ENCODE measurements around the gene NECTIN3.

NECTIN3 gene

GRCh38 chr3:111210003-111210711, 138.5 kb downstream of the NECTIN3 start:
- Histone ChIP-seq H3K9ac (ENCODE audit: low read depth, low read length) (no peak overlapping the region), H3K9me3 (ENCODE audit: insufficient read depth, low read depth, low read length) (no peaks in the 10 kb centered on the region), H3K27ac (ENCODE audit: low read depth, low read length) (no peak overlapping the region), H3K4me3 (ENCODE audit: low read length) (no peak overlapping the region), H3K27me3 (ENCODE audit: insufficient read depth, low read length) (no peaks in the 10 kb centered on the region), H3K4me1 (ENCODE audit: insufficient read depth, low read length) (peaks cover 22% of the 10 kb centered on the region), H3K36me3 (ENCODE audit: insufficient read depth, low read length) (no peaks in the 10 kb centered on the region)
- no CpG with 5 or more reads among the region's 1 CpG for WGBS

GRCh38 chr3:111210866-111211564, 139.4 kb downstream of the NECTIN3 start:
- no peak overlapping the region for H3K4me3 ChIP-seq (ENCODE audit: low read length)
- H3K36me3 ChIP-seq (ENCODE audit: insufficient read depth, low read length) = no peaks in the 10 kb centered on the region
- no peak overlapping the region for H3K9ac ChIP-seq (ENCODE audit: low read depth, low read length)
- 0 out of 2 replicates have a peak overlapping the region, but pooled peaks have one; percentile 10 for H3K27ac ChIP-seq (ENCODE audit: low read depth, low read length)
- H3K4me1 ChIP-seq (ENCODE audit: insufficient read depth, low read length) = peaks cover 22% of the 10 kb centered on the region
- no peaks in the 10 kb centered on the region for H3K27me3 ChIP-seq (ENCODE audit: insufficient read depth, low read length)
- no peaks in the 10 kb centered on the region for H3K9me3 ChIP-seq (ENCODE audit: insufficient read depth, low read depth, low read length)
- 68% methylated on average over 3 of the region's 3 CpGs for WGBS

GRCh38 chr3:111212511-111212910, 140.9 kb downstream of the NECTIN3 start:
- Histone ChIP-seq H3K36me3 (ENCODE audit: insufficient read depth, low read length) (no peaks in the 10 kb centered on the region), H3K27ac (ENCODE audit: low read depth, low read length) (no peak overlapping the region), H3K27me3 (ENCODE audit: insufficient read depth, low read length) (no peaks in the 10 kb centered on the region), H3K9me3 (ENCODE audit: insufficient read depth, low read depth, low read length) (no peaks in the 10 kb centered on the region), H3K9ac (ENCODE audit: low read depth, low read length) (no peak overlapping the region), H3K4me1 (ENCODE audit: insufficient read depth, low read length) (peaks cover 22% of the 10 kb centered on the region), H3K4me3 (ENCODE audit: low read length) (no peak overlapping the region)
- 95% methylated on average over 4 of the region's 4 CpGs for WGBS

DNA sequence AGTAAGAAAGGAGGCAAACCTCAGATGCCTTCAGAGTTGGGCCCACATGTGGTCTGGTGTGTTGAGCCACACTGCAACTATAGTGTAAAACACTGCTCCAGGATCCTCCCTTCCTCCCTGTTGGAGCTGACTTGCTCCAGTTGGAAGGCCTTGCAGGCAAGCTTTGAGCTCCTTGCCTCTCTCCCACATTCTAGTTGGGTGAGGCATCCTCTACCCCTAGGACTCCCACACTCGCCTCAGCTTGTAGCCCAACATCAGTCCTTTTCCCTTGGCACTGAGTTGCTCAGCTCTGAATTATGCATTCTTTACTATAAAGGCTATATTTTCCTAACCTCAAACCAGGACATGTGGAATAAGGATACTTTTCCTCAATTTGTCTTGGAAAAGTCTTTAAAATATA, 143.9 kb downstream of the NECTIN3 start:
- WGBS = 93% methylated on average over 1 of the region's 1 CpG
- Histone ChIP-seq H3K27me3 (ENCODE audit: insufficient read depth, low read length) (no peaks in the 10 kb centered on the region), H3K9me3 (ENCODE audit: insufficient read depth, low read depth, low read length) (no peaks in the 10 kb centered on the region), H3K4me1 (ENCODE audit: insufficient read depth, low read length) (peaks cover 16% of the 10 kb centered on the region), H3K9ac (ENCODE audit: low read depth, low read length) (no peak overlapping the region), H3K27ac (ENCODE audit: low read depth, low read length) (no peak overlapping the region), H3K36me3 (ENCODE audit: insufficient read depth, low read length) (no peaks in the 10 kb centered on the region), H3K4me3 (ENCODE audit: low read length) (no peak overlapping the region)

- Histone ChIP-seq H3K9ac (ENCODE audit: low read depth, low read length) (no peak overlapping the region), H3K4me3 (ENCODE audit: low read length) (no peak overlapping the region), H3K27ac (ENCODE audit: low read depth, low read length) (no peak overlapping the region), H3K4me1 (ENCODE audit: insufficient read depth, low read length) (no peaks in the 10 kb centered on the region), H3K36me3 (ENCODE audit: insufficient read depth, low read length) (no peaks in the 10 kb centered on the region), H3K27me3 (ENCODE audit: insufficient read depth, low read length) (no peaks in the 10 kb centered on the region), H3K9me3 (ENCODE audit: insufficient read depth, low read depth, low read length) (no peaks in the 10 kb centered on the region)
- WGBS = 100% methylated on average over 1 of the region's 1 CpG
Observed at GRCh38 chr3:111218615-111219014, 147.0 kb downstream of the NECTIN3 start.

DNA sequence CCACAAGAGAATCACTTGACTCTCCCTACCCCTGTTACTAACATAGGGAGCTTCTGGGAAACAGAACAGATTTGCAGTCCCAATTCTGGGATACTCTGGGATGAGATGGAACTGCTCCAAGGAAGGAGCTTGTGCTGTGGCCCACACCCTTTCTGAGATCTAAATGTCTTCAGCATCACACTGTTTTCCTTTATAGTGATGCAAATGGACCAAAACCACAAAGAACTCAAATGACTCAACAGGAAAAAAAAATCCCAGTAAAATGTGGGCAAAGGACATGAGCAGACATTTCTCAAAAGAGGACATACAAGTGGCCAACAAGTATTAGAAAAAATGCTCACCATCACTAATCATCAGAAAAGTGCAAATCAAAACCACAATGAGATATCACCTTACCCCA, 155.6 kb downstream of the NECTIN3 start:
- H3K4me3 ChIP-seq (ENCODE audit: low read length) = no peak overlapping the region
- H3K27me3 ChIP-seq (ENCODE audit: insufficient read depth, low read length) = no peaks in the 10 kb centered on the region
- H3K9me3 ChIP-seq (ENCODE audit: insufficient read depth, low read depth, low read length) = no peaks in the 10 kb centered on the region
- H3K27ac ChIP-seq (ENCODE audit: low read depth, low read length) = no peak overlapping the region
- no peak overlapping the region for H3K9ac ChIP-seq (ENCODE audit: low read depth, low read length)
- H3K36me3 ChIP-seq (ENCODE audit: insufficient read depth, low read length) = no peaks in the 10 kb centered on the region
- no peaks in the 10 kb centered on the region for H3K4me1 ChIP-seq (ENCODE audit: insufficient read depth, low read length)

GRCh38 chr3:111229301-111229700, 157.7 kb downstream of the NECTIN3 start:
- Histone ChIP-seq H3K36me3 (ENCODE audit: insufficient read depth, low read length) (no peaks in the 10 kb centered on the region), H3K9me3 (ENCODE audit: insufficient read depth, low read depth, low read length) (no peaks in the 10 kb centered on the region)
- 85% methylated on average over 3 of the region's 3 CpGs for WGBS

GRCh38 chr3:111236836-111237713, 165.5 kb downstream of the NECTIN3 start:
- Histone ChIP-seq H3K9me3 (ENCODE audit: insufficient read depth, low read depth, low read length) (0 out of 2 replicates have a peak, but pooled peaks cover 1% of the 10 kb centered on the region), H3K4me1 (ENCODE audit: insufficient read depth, low read length) (no peaks in the 10 kb centered on the region), H3K27me3 (ENCODE audit: insufficient read depth, low read length) (no peaks in the 10 kb centered on the region), H3K27ac (ENCODE audit: low read depth, low read length) (no peak overlapping the region), H3K36me3 (ENCODE audit: insufficient read depth, low read length) (no peaks in the 10 kb centered on the region), H3K4me3 (ENCODE audit: low read length) (no peak overlapping the region), H3K9ac (ENCODE audit: low read depth, low read length) (no peak overlapping the region)
- 94% methylated on average over 6 of the region's 6 CpGs for WGBS

More at GRCh38 chr3:111229301-111229700, 157.7 kb downstream of the NECTIN3 start:
- Histone ChIP-seq H3K4me3 (ENCODE audit: low read length) (no peak overlapping the region), H3K27me3 (ENCODE audit: insufficient read depth, low read length) (no peaks in the 10 kb centered on the region), H3K9ac (ENCODE audit: low read depth, low read length) (no peak overlapping the region), H3K4me1 (ENCODE audit: insufficient read depth, low read length) (no peaks in the 10 kb centered on the region), H3K27ac (ENCODE audit: low read depth, low read length) (no peak overlapping the region)

DNA sequence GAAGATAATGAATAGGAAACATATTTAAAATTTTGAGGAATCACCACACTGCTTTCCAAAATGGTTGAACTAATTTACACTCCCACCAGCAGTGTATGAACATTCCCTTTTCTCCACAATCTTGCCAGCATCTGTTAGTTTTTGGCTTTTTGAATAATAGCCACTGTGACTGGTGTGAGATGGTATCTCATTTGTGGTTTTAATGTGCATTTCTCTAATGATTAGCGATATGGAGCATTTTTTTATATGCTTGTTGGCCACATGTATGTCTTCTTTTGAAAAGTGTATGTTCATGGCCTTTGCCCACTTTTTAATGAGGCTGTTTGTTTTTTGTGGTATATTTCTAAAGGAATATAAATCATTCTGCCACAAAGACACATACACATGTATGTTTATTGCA, 166.3 kb downstream of the NECTIN3 start:
- Histone ChIP-seq H3K36me3 (ENCODE audit: insufficient read depth, low read length) (no peaks in the 10 kb centered on the region), H3K9me3 (ENCODE audit: insufficient read depth, low read depth, low read length) (peaks cover 10% of the 10 kb centered on the region), H3K27ac (ENCODE audit: low read depth, low read length) (no peak overlapping the region), H3K9ac (ENCODE audit: low read depth, low read length) (no peak overlapping the region), H3K4me1 (ENCODE audit: insufficient read depth, low read length) (no peaks in the 10 kb centered on the region), H3K4me3 (ENCODE audit: low read length) (no peak overlapping the region), H3K27me3 (ENCODE audit: insufficient read depth, low read length) (no peaks in the 10 kb centered on the region)
- 96% methylated on average over 1 of the region's 1 CpG for WGBS

- Histone ChIP-seq H3K4me3 (ENCODE audit: low read length) (no peak overlapping the region), H3K9me3 (ENCODE audit: insufficient read depth, low read depth, low read length) (peaks cover 15% of the 10 kb centered on the region)
Observed at GRCh38 chr3:111238885-111239284, 167.3 kb downstream of the NECTIN3 start.

GRCh38 chr3:111241960-111242359, 170.3 kb downstream of the NECTIN3 start:
- Histone ChIP-seq H3K9ac (ENCODE audit: low read depth, low read length) (no peak overlapping the region), H3K27ac (ENCODE audit: low read depth, low read length) (no peak overlapping the region), H3K4me1 (ENCODE audit: insufficient read depth, low read length) (no peaks in the 10 kb centered on the region; the same call in 1 of the 2 replicates), H3K27me3 (ENCODE audit: insufficient read depth, low read length) (no peaks in the 10 kb centered on the region), H3K9me3 (ENCODE audit: insufficient read depth, low read depth, low read length) (peaks cover 15% of the 10 kb centered on the region), H3K4me3 (ENCODE audit: low read length) (no peak overlapping the region), H3K36me3 (ENCODE audit: insufficient read depth, low read length) (no peaks in the 10 kb centered on the region)
- 91% methylated on average over 1 of the region's 1 CpG for WGBS

More at GRCh38 chr3:111238885-111239284, 167.3 kb downstream of the NECTIN3 start:
- H3K9ac ChIP-seq (ENCODE audit: low read depth, low read length) = no peak overlapping the region
- H3K4me1 ChIP-seq (ENCODE audit: insufficient read depth, low read length) = no peaks in the 10 kb centered on the region
- no peaks in the 10 kb centered on the region for H3K27me3 ChIP-seq (ENCODE audit: insufficient read depth, low read length)
- no CpG with 5 or more reads among the region's 1 CpG for WGBS
- H3K36me3 ChIP-seq (ENCODE audit: insufficient read depth, low read length) = no peaks in the 10 kb centered on the region
- no peak overlapping the region for H3K27ac ChIP-seq (ENCODE audit: low read depth, low read length)

Measured in HUES64 (cell line).